RWPE2 (cell line): ENCODE results near the gene PRRX2.
"Not testable (repeated sequence)": the region's sequence is repeated elsewhere in the genome, so short reads cannot be mapped to it uniquely, and the experiment has no call there.

Experiments used
- ATAC-seq: fragments of 200-7000 bp; cut with Tn5 transposase; 3 replicates; pipeline ENCODE4 v1.9.1; 2021; ENCODE audit warnings: low read depth
- DNase-seq: peaks from one replicate; pipeline ENCODE4 v3.0.0-alpha.2; 2020; ENCODE audit warnings: low spot score
- H3K27ac ChIP-seq: fragments of 450-650 bp; 2 replicates; pipeline ENCODE4 v1.5.1; 2017; ENCODE audit warnings: mild to moderate bottlenecking; ENCODE audit not compliant: poor library complexity, severe bottlenecking
- H3K27me3 ChIP-seq: fragments of 250-450 bp; sonication (Bioruptor Pico); 2 replicates; pipeline ENCODE4 v1.5.1; 2021; ENCODE audit warnings: mild to moderate bottlenecking, moderate library complexity; ENCODE audit not compliant: insufficient read depth, poor library complexity, severe bottlenecking
- H3K36me3 ChIP-seq: fragments of 250-450 bp; sonication (Bioruptor Pico); 2 replicates; pipeline ENCODE4 v1.5.1; 2020; ENCODE audit warnings: low read depth, mild to moderate bottlenecking, moderate library complexity
- H3K4me1 ChIP-seq: fragments of 250-450 bp; sonication (Bioruptor Pico); 2 replicates; pipeline ENCODE4 v1.5.1; 2021; ENCODE audit warnings: mild to moderate bottlenecking, moderate library complexity; ENCODE audit not compliant: insufficient read depth, poor library complexity, severe bottlenecking
- H3K4me3 ChIP-seq: fragments of 250-450 bp; sonication (Bioruptor Pico); 2 replicates; pipeline ENCODE4 v1.5.1; 2021; ENCODE audit warnings: mild to moderate bottlenecking, moderate library complexity; ENCODE audit not compliant: severe bottlenecking
- H3K9me3 ChIP-seq: fragments of 250-450 bp; sonication (Bioruptor Pico); 2 replicates; pipeline ENCODE4 v1.5.1; 2021; ENCODE audit warnings: mild to moderate bottlenecking, moderate library complexity; ENCODE audit not compliant: severe bottlenecking
- TF ChIP-seq, protein P1 (sequence below): fragments of 450-650 bp; IDR thresholded peaks from one replicate; pipeline ENCODE4 v1.5.1; 2017; ENCODE audit warnings: mild to moderate bottlenecking, moderate library complexity; ENCODE audit not compliant: poor library complexity, severe bottlenecking

Gene PRRX2

DNA sequence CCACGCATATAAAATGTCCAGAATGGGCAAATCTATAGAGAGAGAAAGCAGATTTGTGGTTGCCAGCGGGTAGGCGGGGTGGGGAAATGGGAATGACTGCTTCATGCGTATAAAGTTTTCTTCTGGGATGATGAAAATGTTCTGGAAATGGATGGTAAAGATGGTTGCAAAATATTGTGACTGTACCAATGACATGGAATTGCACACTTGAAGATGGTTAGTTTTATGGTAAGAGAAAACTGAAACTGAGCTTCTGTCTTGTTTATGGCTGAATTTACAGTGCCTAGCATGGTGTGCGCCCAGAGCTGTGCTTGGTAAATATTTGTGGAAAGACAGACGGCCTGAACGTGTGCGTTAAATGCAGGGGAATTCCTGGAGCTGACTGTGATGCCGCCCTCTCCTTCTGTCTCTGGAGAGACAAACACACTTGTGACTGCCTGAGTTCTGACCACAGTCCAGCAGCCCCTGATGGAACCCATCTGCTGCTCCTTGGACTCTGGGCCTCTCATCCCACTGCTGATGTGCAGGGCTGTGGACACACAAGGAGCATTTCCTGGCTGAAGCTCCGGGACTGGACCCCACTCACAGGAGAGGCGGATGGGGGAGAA is 96.0 kb downstream of the PRRX2 start:
- H3K9me3 ChIP-seq, result no peaks in the 10 kb centered on the region
- H3K36me3 ChIP-seq, result no peaks in the 10 kb centered on the region
- no peak overlapping the region for H3K4me3 ChIP-seq
- H3K27me3 ChIP-seq, result no peaks in the 10 kb centered on the region
- ATAC-seq (no peak), DNase-seq (no peak)
- TF ChIP-seq, protein P1, sequence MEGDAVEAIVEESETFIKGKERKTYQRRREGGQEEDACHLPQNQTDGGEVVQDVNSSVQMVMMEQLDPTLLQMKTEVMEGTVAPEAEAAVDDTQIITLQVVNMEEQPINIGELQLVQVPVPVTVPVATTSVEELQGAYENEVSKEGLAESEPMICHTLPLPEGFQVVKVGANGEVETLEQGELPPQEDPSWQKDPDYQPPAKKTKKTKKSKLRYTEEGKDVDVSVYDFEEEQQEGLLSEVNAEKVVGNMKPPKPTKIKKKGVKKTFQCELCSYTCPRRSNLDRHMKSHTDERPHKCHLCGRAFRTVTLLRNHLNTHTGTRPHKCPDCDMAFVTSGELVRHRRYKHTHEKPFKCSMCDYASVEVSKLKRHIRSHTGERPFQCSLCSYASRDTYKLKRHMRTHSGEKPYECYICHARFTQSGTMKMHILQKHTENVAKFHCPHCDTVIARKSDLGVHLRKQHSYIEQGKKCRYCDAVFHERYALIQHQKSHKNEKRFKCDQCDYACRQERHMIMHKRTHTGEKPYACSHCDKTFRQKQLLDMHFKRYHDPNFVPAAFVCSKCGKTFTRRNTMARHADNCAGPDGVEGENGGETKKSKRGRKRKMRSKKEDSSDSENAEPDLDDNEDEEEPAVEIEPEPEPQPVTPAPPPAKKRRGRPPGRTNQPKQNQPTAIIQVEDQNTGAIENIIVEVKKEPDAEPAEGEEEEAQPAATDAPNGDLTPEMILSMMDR, result no peak
- H3K4me1 ChIP-seq, result peaks cover 10% of the 10 kb centered on the region
- H3K27ac ChIP-seq, result no peak overlapping the region

DNA sequence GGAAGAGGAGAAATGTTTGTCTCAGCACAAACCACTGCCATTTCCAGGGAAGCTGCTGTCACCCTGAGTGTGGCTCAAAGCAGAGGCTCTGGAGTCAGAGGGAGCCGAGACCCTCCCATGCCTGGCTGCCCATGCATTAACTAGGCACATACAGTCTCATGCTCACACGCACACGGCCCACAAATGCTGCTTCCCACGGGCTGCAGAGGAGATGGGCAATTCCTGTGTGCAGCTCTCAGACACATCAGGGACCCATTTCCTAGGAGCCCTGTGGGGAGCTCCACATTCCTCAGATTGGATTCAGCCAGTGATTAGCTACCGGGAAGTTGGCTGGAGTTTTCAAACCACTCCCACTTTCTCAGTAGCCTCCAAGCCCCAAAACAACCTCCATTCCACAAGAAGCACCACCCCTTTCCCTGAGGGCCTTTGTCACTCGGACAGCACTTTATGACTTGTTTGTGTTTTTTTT is 96.5 kb downstream of the PRRX2 start:
- peak overlapping the region; percentile 43 for H3K27ac ChIP-seq
- H3K4me1 ChIP-seq, result peaks cover 10% of the 10 kb centered on the region
- H3K36me3 ChIP-seq, result no peaks in the 10 kb centered on the region
- H3K4me3 ChIP-seq, result no peak overlapping the region
- TF ChIP-seq, protein P1, result no peak
- H3K9me3 ChIP-seq, result no peaks in the 10 kb centered on the region
- no peak for DNase-seq
- H3K27me3 ChIP-seq, result no peaks in the 10 kb centered on the region
- ATAC-seq, result 0 out of 3 replicates have a peak, but pooled peaks have one; percentile 12

DNA sequence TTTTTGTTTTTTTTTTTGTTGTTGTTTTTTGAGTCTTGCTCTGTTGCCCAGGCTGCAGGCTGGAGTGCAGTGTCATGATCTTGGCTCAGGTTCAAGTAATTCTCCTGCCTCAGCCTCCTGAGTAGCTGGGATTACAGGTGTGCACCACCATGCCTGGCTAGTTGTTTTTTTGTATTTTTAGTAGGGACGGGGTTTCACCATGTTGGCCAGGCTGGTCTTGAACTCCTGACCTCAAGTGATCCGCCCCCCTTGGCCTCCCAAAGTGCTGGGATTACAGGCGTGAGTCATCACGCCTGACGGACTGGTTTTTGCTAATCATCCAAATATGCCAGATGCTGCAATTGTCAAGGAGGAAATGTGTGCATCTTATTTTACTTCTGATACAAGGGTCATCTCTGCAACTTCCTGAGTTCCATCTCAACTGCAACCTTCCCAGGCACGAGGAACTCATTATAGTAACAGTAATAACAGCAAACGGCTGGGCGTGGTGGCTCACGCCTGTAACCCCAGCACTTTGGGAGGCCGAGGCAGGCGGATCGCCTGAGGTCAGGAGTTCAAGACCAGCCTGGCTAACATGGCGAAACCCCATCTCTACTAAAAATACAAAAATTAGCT is 97.0 kb downstream of the PRRX2 start:
- Histone ChIP-seq H3K4me1 (peaks cover 10% of the 10 kb centered on the region), H3K27ac (peak overlapping the region; percentile 43)
- peak; percentile 73 for ATAC-seq
- H3K36me3 ChIP-seq, DNase-seq, H3K27me3 ChIP-seq, H3K4me3 ChIP-seq, H3K9me3 ChIP-seq: not testable (repeated sequence)

DNA sequence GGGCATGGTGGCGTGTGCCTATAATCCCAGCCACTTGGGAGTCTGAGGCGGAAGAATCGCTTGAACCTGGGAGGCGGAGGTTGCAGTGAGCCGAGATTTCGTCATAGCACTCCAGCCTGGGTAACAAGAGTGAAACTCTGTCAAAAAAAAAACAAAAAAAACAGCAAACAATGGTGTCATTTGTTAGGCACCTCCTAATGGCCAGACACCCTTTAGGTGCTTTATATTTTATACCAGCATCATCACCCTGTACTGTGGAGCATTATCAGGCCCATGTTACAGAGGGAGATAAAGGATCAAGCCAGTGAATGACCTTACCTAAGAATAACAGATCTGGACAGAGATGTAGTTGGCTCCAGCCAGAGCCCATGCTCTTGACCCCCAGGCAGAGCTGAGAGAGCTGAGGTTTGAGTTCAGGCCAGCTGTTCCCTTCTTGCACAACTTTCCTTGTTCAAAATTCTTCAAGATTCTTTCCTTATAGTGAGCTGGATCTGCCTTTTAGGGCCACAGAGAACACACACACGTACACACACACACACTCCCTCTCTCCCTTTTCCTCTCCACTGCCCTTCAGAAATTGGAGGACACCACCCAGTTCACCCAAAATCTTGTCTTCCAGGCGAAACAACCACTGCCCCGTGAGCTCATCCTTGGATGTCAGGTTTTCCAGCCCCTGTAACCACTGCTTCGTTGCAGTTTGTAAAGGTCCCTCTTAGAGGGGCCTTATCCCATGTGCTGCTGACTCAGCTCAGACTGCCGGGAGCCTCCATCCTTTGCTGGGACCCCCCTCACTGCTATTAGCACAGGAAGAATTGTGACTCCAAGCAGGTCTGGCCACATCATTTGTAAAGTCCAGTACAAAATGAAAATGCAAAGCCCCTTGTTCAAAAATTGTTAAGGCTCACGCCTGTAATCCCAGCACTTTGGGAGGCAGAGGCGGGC is 97.8 kb downstream of the PRRX2 start:
- TF ChIP-seq, protein P1, result no peak
- DNase-seq (no peak), ATAC-seq (no peak)
- Histone ChIP-seq H3K4me3 (no peak overlapping the region), H3K4me1 (peaks cover 10% of the 10 kb centered on the region), H3K27me3 (no peaks in the 10 kb centered on the region), H3K27ac (peak overlapping the region; percentile 43), H3K9me3 (no peaks in the 10 kb centered on the region), H3K36me3 (no peaks in the 10 kb centered on the region)

DNA sequence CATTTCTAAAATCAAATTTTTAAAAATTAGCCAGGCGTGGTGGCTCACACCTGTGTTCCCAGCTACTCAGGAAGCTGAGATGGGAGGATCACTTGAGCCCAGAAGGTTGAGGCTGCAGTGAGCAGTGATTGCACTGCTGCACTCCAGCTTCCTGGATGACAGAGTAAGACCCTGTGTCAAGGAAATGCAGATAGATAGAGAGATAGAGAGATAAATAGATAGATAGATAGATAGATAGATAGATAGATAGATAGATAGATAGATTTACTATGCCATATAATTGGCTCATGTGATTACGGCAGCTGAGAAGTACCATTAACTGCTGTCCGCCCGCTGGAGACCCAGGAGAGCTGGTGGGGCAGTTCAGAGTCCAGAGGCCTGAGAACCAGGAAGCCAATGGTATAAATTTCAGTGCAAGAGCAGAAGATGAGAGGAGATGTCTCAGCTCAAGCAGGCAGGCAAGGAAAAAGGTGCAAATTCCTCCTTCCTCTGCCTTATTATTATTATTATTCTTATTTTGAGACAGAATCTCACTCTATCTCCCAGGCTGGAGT is 100.4 kb downstream of the PRRX2 start:
- ATAC-seq (no peak), DNase-seq (no peak)
- Histone ChIP-seq H3K4me1 (peaks cover 10% of the 10 kb centered on the region), H3K9me3 (no peaks in the 10 kb centered on the region), H3K27me3 (no peaks in the 10 kb centered on the region), H3K4me3 (no peak overlapping the region), H3K36me3 (no peaks in the 10 kb centered on the region), H3K27ac (no peak overlapping the region)
- TF ChIP-seq, protein P1, result no peak
